ENCODE results near the gene TIMP2.
A peak's percentile ranks its signal among the peaks of the same experiment; 100 is the strongest.
"Not testable (repeated sequence)": the region's sequence is repeated elsewhere in the genome, so short reads cannot be mapped to it uniquely, and the experiment has no call there.

The TIMP2 gene, protein sequence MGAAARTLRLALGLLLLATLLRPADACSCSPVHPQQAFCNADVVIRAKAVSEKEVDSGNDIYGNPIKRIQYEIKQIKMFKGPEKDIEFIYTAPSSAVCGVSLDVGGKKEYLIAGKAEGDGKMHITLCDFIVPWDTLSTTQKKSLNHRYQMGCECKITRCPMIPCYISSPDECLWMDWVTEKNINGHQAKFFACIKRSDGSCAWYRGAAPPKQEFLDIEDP

DNA sequence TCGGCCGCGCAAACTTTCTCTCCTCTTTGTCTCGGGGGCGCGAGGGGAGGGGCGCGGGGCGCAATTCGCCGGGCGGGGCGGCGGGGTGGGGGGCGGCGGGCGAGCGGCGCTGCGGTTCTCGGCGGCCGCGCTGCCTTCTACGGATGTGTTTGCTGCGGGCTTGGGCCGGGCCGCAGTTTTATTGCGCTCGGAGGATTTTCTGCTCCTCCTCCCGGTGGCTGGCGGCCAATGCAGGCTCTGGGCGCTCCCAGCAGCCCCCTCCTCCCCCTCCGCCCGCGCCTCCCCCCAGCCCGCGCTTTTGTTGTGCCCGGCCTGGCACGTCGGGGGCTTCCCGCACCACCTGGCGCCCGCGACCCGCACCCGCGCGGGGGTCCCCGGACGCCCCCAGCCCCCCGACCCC, at the start of gene TIMP2:
Gene TIMP2 (minus strand): TSS at position 154 of the 400 bp plus-strand sequence. CDS start 299 bp downstream, outside the sequence.
- DNase-seq (ENCODE audit: low spot score): peak; percentile 78

DNA sequence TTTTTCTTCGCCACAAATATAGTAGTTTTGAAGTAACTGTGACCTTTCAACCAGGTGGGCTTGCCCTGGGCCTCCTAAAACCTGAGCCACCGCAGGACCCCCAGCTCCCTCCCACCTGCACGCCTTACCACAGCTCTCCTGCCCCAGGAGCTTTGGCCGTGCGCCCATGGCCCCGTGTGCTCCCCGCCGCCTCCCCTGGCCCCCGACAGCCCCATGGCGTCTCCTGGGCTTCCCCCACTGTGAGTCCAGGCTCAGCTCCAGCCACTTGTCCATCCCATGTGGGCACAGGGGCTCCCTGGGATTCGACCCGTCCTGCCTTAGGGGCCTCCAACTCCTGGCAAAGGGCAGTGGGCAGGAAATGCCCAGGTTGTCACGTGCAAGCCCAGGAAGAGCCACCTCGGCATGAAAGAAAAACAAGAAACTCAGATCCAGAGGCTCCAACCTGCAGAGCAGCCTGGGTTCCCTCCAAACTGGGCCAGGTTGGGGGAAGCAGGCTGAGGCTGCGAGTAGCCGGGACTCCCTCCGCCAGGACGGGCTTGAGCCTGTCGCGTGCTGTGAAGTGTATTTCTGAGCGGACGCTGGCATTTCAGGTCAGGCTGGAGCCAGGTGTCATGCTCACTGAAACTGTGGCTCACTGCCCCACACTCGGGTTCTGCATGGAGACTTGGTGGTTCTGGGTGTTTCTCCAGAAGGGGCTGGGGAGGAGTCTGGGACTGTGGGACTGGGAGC, 48.8 kb upstream of the TIMP2 start:
- DNase-seq (ENCODE audit: low spot score): no peak

DNA sequence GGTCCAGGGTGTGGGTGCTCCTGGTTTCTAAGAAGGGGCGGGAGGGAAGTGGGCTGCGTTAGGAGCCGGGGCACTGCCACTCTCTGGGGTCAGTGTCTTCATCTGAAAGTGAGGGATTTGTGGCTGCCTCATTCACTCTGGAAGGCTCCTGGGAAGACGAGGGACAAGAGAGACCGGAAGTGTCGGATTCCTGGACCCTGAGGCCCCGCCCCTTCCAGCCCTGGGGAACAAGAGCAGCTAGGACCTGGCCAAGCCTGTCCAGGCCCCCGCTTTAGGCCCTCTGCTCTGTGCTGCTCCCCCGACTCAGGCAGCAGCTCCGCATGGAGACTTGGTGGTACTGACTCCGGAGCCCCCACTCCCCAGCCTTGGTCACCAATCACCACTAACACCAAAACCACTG, 48.0 kb upstream of the TIMP2 start:
- DNase-seq (ENCODE audit: low spot score): no peak

DNA sequence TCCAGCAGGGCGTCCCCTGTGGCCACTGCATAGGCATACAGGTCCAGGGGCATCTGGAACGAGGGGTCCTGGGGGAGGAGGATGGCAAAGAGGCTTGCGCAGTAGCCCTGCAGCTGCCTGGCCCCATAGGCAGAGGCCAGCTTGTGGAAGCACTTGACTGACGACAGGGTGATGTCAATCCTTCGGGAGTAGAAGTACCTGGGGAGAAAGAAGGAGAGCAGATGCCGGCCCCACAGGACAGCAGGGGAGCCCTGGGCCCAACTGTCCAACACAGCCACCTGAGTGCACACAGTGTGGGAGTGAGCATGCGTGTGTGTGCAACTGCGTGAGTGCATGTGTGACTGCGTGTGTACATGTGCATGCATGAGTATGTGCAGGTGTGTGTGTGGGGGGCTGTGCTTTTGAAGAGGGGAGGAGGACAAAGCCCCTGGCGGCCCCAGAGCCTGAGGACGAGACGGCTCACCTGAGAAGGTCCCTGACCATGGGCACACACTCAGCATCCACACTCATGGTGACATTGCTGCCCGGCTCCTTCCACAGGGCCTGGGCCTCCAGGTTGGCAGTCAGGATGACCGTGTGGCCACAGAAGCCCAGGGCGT, 47.4 kb upstream of the TIMP2 start:
- no peak for DNase-seq (ENCODE audit: low spot score)

DNA sequence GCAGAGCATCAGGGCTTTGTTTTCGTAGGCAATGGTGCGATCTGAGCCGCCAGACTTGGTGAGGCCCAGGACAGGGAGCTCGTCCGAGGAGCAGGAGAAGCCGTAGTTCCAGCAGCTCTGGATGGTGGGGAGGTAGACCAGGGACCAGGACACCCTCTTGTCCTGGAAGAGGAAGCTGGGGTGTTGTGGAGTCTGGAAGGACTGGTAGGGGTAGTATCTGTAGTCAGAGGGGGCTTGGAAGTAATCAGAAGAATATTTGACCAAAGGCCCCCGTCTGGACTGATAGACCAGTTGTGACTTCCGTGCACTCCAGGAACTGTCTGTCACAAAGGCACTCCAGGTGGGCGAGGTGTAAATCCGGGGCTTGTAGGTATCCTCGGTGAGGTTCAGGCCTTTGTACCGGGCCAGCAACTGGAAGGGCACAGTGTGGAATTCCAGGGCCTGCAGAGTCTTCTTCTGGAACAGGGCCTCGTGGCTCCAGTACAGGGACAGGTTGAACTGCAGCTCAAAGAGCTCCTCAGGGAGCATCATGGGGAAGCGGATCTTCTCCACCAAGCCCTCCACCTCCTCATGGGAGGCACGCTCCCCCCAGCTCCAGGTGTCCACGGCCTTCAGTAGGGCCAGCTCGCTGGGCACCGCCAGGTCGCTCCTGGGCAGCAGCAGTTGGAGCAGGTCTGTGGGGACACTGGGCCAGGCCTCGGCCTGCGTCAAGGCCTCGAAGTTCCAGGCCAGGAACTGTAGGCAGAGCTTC, 46.7 kb upstream of the TIMP2 start:
- no peak for DNase-seq (ENCODE audit: low spot score)

DNA sequence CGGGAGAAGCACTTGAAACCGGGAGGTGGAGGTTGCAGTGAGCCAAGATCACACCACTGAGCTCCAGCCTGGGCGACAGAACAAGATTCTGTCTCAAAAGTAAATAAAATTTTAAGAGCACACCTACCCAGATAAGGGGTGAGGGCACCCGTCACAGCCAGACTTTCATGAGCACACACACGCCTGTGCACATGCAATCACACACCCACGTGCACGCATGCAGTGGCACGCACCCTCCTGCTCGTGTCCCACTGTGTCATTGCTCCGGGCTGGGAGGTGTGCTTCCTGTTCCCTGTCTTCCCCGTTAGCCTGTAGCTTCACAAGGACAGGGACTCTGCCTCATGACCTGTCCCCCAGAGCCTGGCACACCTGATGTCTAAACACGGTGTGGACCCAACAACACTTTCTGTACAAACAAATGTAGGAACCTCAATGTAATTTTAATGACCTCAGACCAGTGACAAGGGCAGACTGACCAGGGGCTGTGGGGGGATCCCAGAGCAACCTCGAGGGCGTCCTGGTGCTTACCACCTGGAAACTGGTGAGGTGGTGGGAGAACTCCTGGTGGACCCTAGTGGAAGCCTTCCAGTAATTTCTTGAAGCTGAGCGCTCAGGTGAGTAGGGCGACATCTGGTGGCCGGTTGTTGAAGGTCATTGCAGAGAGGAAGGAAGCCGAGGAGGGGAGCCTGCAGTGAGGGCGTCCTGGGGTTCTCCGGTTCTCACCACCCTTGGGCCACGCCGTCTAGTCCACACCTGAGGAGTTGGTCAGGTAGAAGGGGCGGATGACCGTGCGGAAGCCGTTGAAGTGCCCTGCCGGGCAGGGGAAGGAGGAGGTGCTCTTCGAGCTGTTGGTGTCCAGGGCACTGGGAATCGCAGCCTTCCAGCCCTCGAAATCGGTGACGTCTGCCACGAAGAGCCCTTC, 45.9 kb upstream of the TIMP2 start:
- DNase-seq (ENCODE audit: low spot score): peak; percentile 51

DNA sequence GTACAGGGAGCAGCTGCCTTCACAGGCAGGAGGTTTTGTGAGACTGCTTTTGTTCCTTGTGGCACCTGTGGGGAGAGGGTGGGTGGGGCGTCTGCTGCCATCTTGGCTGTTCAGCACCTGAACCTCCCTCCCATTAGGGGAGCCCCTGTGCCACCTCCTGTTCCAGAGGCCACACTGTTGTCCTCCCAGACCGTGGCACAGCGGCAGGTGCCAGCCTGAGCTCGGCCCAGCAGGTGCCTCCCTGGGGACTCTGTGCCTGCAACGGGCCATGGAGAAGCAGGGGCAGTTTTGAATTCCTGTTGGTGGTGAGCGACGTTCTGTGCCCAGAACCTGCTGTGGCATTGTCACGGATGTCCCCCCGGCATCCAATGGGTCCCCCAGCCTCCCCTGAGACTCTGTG, 44.7 kb upstream of the TIMP2 start:
- no peak for DNase-seq (ENCODE audit: low spot score)

DNA sequence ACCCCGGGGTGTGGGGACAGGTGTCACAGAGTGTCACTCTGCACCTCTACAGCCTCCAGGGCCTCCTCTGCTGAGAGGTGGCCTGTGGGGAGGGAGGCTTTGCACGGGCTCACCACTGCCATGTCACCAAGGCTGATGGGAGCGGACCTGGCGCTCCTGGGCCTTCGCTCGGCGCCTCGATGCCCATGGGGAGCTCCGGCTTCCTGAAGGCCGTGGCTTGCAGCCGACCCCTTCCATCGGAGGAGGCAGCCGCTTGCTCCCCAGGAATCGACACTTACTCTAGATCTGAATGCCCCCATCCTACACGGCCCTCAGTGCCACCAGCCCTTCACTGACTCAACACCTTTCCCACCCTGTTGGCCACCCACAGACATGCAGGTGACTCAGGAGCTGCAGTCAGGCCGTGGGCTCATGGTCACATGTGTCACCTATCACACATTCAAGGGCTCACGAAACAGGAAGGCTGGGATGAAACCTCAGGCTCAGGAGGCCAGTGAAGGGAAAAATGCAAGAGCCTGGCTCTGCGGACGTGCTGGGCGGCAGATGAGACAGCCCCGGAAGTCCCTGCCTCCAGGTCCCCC, 42.7 kb upstream of the TIMP2 start:
- DNase-seq (ENCODE audit: low spot score): no peak

DNA sequence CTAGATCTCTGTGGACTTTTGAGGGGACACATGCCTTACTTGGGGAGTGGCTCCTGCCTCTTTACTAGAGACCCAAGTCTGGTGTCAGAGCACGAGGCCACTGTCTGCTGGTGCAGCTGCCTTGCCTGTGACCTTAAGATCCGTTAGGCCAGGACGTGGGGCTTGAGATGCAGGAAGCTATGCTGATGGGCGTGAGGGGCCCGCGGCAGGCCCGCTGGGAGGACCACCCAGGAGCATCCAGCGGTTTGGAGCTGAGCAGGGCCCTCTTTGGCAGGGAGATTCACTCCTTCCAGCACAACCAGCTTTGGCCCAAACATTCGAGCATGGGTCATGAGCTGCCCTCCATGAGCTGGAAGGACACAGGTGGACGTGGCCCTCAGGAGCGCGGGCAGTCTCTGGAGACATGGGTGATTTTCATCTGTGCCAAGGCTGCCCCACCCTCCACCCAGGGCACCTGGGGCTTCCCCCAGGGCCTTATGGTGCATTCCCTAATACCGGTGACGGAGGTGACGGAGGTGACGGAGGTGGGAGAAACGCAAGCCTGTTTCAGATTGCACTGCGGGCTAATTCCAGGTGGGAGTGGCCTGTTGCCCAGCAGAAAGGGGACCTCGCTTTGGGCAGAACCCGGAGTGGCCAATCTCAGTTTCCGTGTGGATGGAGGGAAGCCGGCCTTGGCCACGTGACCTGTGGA, 41.9 kb upstream of the TIMP2 start:
- DNase-seq (ENCODE audit: low spot score): no peak

DNA sequence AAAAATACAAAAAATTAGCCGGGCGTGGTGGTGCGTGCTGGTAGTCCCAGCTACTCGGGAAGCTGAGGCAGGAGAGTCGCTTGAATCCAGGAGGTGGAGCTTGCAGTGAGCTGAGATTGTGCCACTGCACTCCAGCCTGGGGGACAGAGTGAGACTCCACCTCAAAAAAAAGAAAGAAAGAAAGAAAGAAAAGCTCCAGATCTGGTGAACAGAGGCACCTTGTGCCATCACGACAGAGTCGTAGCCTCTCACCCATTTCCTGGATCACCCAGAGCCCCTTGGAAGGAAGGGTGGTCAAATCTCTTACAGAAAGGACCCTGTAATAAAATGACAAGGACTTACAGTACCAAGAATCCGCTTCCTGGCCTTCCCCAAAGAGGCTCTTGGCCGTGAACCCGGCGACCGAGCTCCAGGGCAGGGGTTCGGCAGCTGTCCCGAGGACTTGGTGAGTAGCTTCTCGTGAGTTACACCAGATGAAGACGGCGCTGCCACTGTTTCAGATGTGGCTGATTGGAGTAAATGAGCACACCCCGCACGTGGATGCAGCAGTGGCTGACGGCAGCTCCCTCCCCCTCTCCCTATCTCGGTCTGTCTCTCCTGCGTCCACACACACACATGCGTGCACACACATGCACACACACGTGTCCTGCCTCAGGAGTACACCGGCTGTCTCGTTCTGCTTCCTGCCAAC, 41.1 kb upstream of the TIMP2 start:
- no peak for DNase-seq (ENCODE audit: low spot score)

DNA sequence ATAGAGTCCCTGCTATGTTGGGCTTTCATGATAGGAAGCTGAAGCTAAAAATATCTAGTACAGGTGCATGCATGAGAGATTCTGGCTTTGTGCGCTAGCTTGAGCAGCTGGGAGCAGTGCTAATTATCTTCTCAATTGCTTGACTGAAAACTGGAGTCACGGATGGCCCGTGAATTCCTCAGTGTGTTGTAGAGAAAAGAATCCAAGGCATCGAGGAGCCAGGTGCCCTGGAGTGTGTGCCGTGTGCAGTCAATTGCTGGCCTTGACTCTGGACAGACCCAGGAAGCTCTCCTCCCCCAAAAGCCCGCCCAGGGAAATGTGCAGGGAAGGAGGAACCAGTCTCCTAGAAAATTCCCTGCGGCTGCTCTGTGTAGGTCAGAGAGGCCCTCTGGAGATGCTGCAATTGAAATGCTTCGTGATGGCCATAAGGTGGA, 40.3 kb upstream of the TIMP2 start:
- DNase-seq (ENCODE audit: low spot score): no peak

DNA sequence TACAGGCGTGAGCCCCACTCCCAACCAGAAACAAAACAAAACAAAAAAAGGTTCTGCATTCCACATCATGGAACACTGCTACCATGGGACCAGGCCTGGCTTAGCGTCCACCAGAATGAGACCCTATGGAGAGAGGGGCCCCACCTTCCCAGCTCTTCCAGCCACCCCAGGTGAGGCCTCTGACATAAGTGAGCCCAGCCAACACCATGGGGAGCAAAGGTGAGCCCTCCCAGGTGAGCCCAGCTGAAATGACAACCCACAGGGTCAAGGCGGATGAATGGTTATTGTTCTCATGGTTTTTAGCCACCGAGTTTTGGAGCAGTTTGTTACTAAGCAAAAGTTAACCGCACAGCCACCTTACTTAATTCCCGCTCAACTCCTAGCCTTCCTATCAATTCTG, 38.2 kb upstream of the TIMP2 start:
- DNase-seq (ENCODE audit: low spot score): no peak

DNA sequence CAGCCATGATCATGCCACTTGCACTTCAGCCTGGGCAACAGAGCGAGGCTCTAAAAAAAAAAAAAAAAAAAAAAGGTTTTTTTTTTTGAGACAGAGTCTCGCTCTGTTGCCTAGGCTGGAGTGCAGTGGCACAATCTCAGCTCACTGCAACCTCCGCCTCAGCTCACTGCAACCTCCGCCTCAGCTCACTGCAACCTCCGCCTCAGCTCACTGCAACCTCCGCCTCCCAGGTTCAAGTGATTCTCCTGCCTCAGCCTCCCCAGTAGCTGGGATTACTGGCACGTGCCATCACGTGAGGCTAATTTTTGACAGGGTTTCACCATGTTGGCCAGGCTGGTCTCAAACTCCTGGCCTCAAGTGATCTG, 37.8 kb upstream of the TIMP2 start:
- not testable (repeated sequence) for DNase-seq (ENCODE audit: low spot score)

DNA sequence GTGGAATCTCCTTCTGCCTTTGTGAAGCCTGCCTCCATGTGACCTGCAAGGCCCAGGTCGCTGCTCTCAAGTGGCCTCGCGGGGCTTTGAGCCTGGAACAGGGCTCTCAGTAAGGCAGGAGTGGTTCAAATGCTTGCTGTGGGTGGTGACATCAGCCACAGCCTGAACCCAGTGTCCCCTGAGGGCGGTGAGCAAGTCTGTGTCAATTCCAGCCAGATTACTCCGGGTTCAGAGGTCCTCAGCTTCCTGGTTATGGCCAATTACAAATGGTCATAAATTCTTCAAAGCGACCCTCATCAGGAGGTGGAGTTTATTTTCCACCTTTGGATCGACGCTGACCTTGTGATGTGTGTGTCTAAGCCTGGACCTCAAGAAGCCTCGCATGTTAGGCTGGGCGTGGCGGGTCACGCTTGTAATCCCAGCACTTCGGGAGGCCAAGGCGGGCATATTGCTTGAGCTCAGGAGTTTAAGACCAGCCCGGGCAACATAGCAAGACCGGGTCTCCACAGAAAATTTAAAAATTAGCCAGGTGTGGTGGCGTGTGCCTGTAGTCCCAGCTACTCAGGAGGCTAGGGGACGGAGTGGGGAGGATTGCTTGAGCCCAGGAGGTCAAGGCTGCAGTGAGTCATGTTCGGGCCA, 37.3 kb upstream of the TIMP2 start:
- DNase-seq (ENCODE audit: low spot score): no peak

DNA sequence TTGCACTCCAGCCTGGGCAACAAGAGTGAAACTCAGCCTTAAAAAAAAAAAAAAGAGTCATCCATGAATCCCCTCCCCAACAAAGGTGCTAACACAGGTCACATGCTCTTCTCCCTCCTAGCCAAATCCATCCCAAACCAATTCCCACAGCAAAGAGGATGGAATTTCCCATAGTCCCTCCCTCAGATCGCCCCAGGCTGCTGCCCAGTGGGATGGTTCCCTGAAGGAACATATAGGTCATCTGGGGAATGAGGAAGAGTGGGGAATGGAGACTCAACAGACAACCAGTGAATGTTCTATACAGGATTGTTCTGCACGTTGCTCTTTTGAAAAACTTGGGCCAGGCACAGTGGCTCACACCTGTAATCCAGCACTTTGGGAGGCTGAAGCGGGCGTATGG, 36.4 kb upstream of the TIMP2 start:
- DNase-seq (ENCODE audit: low spot score): no peak

DNA sequence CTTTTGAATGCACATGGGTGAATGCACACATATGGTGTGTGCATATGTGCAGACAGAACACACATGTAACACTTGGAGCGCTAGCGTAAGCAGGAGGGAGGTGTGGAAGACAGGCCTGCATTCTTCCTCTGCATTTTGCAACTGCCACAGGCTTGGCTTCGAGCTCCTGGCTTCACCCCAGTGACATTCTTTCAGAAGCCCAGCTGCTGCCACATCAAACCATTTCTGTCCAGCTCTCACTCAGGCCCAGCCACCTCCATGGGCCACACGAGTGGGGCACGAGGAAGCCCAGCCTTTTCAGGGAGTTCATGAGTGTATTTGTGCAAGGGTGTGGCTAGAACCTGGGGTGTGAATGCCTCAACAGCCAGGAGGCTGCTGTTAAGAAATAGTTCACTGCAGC, 35.7 kb upstream of the TIMP2 start:
- DNase-seq (ENCODE audit: low spot score): no peak

DNA sequence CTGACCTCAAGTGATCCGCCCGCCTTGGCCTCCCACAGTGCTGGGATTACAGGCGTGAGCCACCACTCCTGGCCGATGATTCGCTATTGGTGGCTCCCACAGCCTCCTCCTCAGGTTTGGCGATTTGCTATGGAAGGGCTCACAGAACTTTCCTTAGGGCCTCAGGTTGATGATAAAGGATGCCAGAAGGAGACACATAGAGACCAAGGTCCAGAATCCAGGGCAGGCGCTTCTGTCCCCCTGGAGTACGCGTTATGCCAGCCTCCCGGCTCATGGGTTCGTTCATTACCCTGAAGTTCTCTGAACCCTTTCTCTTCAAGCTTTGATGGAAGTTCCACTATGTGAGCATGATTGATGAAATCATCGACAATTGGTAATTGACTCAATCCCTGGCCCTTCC, 34.6 kb upstream of the TIMP2 start:
- DNase-seq (ENCODE audit: low spot score): no peak

DNA sequence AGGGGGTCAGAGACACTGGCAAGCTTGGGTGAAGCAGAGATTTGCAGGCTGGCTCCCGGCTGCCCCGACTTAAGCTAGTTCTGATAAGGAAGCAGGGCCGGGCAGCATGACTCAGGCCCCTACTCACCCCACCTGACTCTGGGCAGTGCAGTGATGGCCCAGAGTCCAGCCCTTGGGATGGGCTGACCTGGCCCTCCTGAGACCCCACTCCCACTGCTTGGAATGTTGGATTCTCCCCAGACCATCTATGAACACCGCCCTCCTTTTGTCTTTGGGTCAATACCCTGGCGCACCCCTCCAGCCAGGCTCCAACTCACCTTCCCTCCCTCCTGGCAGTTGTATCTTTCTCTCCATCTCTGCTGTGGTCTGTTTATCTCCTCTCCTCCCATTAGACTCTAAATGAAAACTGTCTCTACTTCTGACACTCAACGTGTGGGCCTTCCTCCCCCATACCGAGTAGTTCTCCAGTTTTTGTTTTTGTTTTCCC, 33.5 kb upstream of the TIMP2 start:
- DNase-seq (ENCODE audit: low spot score): no peak

DNA sequence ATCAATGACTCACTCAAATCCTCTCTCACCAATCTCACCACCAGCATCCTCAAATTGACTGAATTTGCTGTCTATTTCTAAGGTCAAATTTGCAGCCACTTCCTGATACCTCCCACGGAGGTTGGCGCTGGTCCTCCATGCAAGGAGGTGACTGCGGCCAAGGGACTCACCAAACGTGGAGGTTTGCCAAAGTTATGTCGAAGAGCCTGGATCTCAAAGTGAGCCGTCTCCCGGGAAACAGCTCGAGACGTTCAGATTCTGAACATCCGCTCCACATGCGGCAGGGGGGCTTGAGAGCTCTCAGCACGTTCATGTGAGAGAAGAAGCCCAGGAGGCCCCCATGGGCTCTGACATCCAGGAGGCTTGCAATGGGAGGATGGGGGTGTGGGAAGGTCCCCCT, 31.9 kb upstream of the TIMP2 start:
- no peak for DNase-seq (ENCODE audit: low spot score)

DNA sequence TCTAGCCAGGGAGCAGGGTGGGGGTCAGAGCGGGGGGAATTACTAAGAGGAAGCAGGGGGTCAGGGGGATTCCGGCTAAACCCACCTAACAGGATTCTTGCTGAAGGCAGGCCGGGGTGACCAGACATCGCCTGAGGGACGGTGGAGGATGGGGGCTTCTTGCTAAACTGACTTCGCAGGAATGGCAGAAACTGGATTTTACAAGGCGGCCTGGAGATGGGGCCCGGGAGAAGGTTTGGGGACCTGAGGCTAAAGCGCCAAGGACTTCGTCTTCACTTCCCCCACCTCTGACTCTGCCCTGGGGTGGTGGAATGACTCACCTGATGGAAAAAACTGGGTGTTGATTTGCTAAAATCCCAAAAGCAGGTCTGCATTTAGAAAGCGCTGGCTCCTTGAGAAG, 31.1 kb upstream of the TIMP2 start:
- DNase-seq (ENCODE audit: low spot score): no peak
